Loucy (cell line): ENCODE data around the gene PTP4A1.

Experiments
- H2AFZ ChIP-seq: fragments of 200-600 bp; sonication (generic); 2 replicates; pipeline ENCODE4 v1.6.0; 2016; ENCODE audit warnings: antibody characterized with exemption, mild to moderate bottlenecking, low read length, moderate library complexity
- H3F3A ChIP-seq: fragments of 200-600 bp; 2 replicates; pipeline ENCODE4 v1.6.0; 2016; ENCODE audit warnings: antibody characterized with exemption, low read depth, mild to moderate bottlenecking
- H3K27me3 ChIP-seq: fragments of 200-600 bp; sonication (generic); 2 replicates; pipeline ENCODE4 v1.6.1; 2014; ENCODE audit warnings: low read length, mild to moderate bottlenecking; ENCODE audit not compliant: insufficient read depth, poor library complexity, severe bottlenecking
- H3K36me3 ChIP-seq: fragments of 200-600 bp; sonication (generic); 2 replicates; pipeline ENCODE4 v1.6.1; 2016; ENCODE audit warnings: low read length; ENCODE audit not compliant: insufficient read depth
- H3K4me1 ChIP-seq: fragments of 200-600 bp; sonication (generic); 2 replicates; pipeline ENCODE4 v1.5.1; 2014; ENCODE audit warnings: low read length, mild to moderate bottlenecking; ENCODE audit not compliant: insufficient read depth, poor library complexity, severe bottlenecking
- H3K4me2 ChIP-seq: fragments of 200-600 bp; sonication (generic); 2 replicates; pipeline ENCODE4 v1.6.0; 2014; ENCODE audit warnings: antibody characterized with exemption, low read length, low read depth, mild to moderate bottlenecking; ENCODE audit not compliant: poor library complexity, severe bottlenecking
- H3K4me3 ChIP-seq: fragments of 200-600 bp; sonication (generic); 2 replicates; pipeline ENCODE4 v1.5.1; 2014; ENCODE audit warnings: low read length, mild to moderate bottlenecking, mixed read lengths; ENCODE audit not compliant: poor library complexity, severe bottlenecking
- H3K79me2 ChIP-seq: fragments of 200-600 bp; sonication (generic); 2 replicates; pipeline ENCODE4 v1.6.1; 2014; ENCODE audit warnings: low read length; ENCODE audit not compliant: insufficient read depth
- H3K9ac ChIP-seq: fragments of 200-600 bp; sonication (generic); 2 replicates; pipeline ENCODE4 v1.6.0; 2014; ENCODE audit warnings: mild to moderate bottlenecking, low read depth, low read length, moderate library complexity; ENCODE audit not compliant: poor library complexity, severe bottlenecking
- H3K9me2 ChIP-seq: fragments of 200-600 bp; sonication (generic); replicated peaks from 2 replicates; pipeline ENCODE4 v1.6.1; 2016; ENCODE audit warnings: low read depth, low read length, mixed read lengths
- H3K9me3 ChIP-seq: fragments of 200-600 bp; sonication (generic); 2 replicates; pipeline ENCODE4 v1.6.1; 2014; ENCODE audit warnings: mild to moderate bottlenecking, antibody characterized with exemption, low read length, low read depth; ENCODE audit not compliant: insufficient read depth
- H4K20me1 ChIP-seq: fragments of 200-600 bp; sonication (generic); 2 replicates; pipeline ENCODE4 v1.6.0; 2014; ENCODE audit warnings: antibody characterized with exemption, low read length, mild to moderate bottlenecking; ENCODE audit not compliant: insufficient read depth, poor library complexity, severe bottlenecking
- EZH2phosphoT487 ChIP-seq: fragments of 200-600 bp; IDR thresholded peaks from 2 replicates; pipeline ENCODE4 v1.6.1; 2018; ENCODE audit warnings: antibody characterized with exemption, mild to moderate bottlenecking, moderate library complexity, borderline replicate concordance
- TF ChIP-seq, protein P1 (sequence below): fragments of 200-600 bp; sonication (generic); conservative IDR thresholded peaks from 2 replicates; pipeline ENCODE4 v1.5.1; 2014; ENCODE audit warnings: mild to moderate bottlenecking, antibody characterized with exemption, low read length

Gene PTP4A1

DNA sequence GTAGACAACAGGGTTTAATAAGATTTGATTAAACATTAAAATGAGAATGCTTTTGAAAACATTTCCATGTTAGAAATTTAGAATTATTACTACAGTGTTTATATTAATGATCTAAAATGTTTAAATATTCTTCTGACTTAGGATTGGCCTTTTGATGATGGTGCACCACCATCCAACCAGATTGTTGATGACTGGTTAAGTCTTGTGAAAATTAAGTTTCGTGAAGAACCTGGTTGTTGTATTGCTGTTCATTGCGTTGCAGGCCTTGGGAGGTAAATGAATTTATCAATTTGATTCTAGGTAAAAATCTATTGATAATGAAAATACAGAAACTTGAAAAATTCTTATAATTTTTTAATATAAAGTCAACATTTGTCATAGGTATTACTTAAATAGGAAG lies 6.5 kb downstream of the PTP4A1 start:
- Histone ChIP-seq H3K4me1 (peaks cover 15% of the 10 kb centered on the region), H3K27me3 (no peaks in the 10 kb centered on the region), H3F3A (no peaks in the 10 kb centered on the region), H3K9me2 (no peaks in the 10 kb centered on the region), H3K4me3 (no peak overlapping the region), H3K79me2 (peaks cover 52% of the 10 kb centered on the region), H4K20me1 (peaks cover 64% of the 10 kb centered on the region), H3K9ac (no peak overlapping the region), H3K4me2 (peak overlapping the region; percentile 22), H3K9me3 (no peaks in the 10 kb centered on the region), H3K36me3 (peaks cover 64% of the 10 kb centered on the region), H2AFZ (no peak overlapping the region)
- TF ChIP-seq, protein P1, sequence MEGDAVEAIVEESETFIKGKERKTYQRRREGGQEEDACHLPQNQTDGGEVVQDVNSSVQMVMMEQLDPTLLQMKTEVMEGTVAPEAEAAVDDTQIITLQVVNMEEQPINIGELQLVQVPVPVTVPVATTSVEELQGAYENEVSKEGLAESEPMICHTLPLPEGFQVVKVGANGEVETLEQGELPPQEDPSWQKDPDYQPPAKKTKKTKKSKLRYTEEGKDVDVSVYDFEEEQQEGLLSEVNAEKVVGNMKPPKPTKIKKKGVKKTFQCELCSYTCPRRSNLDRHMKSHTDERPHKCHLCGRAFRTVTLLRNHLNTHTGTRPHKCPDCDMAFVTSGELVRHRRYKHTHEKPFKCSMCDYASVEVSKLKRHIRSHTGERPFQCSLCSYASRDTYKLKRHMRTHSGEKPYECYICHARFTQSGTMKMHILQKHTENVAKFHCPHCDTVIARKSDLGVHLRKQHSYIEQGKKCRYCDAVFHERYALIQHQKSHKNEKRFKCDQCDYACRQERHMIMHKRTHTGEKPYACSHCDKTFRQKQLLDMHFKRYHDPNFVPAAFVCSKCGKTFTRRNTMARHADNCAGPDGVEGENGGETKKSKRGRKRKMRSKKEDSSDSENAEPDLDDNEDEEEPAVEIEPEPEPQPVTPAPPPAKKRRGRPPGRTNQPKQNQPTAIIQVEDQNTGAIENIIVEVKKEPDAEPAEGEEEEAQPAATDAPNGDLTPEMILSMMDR: no peak
- no peak for TF ChIP-seq EZH2phosphoT487

GRCh38 chr6:63579937-63580703 lies 7.8 kb downstream of the PTP4A1 start:
- H4K20me1 ChIP-seq: peaks cover 52% of the 10 kb centered on the region

GRCh38 chr6:63580704-63580961 lies 8.4 kb downstream of the PTP4A1 start:
- no peak for TF ChIP-seq EZH2phosphoT487
- TF ChIP-seq, protein P1: no peak
- H3K4me2 ChIP-seq: no peak overlapping the region
- no peaks in the 10 kb centered on the region for H3K27me3 ChIP-seq
- no peaks in the 10 kb centered on the region for H3F3A ChIP-seq
- H3K9me3 ChIP-seq: no peaks in the 10 kb centered on the region
- H3K79me2 ChIP-seq: peaks cover 34% of the 10 kb centered on the region
- H3K9ac ChIP-seq: no peak overlapping the region
- peaks cover 64% of the 10 kb centered on the region for H3K36me3 ChIP-seq
- H4K20me1 ChIP-seq: peaks cover 46% of the 10 kb centered on the region
- no peak overlapping the region for H3K4me3 ChIP-seq
- peaks cover 10% of the 10 kb centered on the region for H3K4me1 ChIP-seq
- no peaks in the 10 kb centered on the region for H3K9me2 ChIP-seq
- no peak overlapping the region for H2AFZ ChIP-seq

More at GRCh38 chr6:63579937-63580703, 7.8 kb downstream of the PTP4A1 start:
- TF ChIP-seq, protein P1: no peak
- no peak for TF ChIP-seq EZH2phosphoT487
- no peaks in the 10 kb centered on the region for H3F3A ChIP-seq
- H3K36me3 ChIP-seq: peaks cover 64% of the 10 kb centered on the region
- no peak overlapping the region for H3K9ac ChIP-seq
- H3K79me2 ChIP-seq: peaks cover 39% of the 10 kb centered on the region
- H3K4me1 ChIP-seq: peaks cover 12% of the 10 kb centered on the region
- H3K9me3 ChIP-seq: no peaks in the 10 kb centered on the region
- no peak overlapping the region for H3K4me3 ChIP-seq
- H3K9me2 ChIP-seq: no peaks in the 10 kb centered on the region
- H3K4me2 ChIP-seq: no peak overlapping the region
- no peak overlapping the region for H2AFZ ChIP-seq
- H3K27me3 ChIP-seq: no peaks in the 10 kb centered on the region
